Skin epidermis (tissue), 12 donors: ENCODE measurements around the gene XG.
A peak's percentile ranks its signal among the peaks of the same experiment; 100 is the strongest.
"Not testable (repeated sequence)": the region's sequence is repeated elsewhere in the genome, so short reads cannot be mapped to it uniquely, and the experiment has no call there.

Experiments
- H3K27ac ChIP-seq, 21 experiments: fragments of 200-600 bp; sonication (generic) in 11 of 21; one replicate each; pipeline ENCODE4 v1.5.0; 2020; ENCODE audit warnings: mild to moderate bottlenecking in 3 of 21, inconsistent platforms in 2 of 21, moderate library complexity in 2 of 21
- H3K4me3 ChIP-seq, 7 experiments: fragments of 200-600 bp; sonication (generic) in 2 of 7; one replicate each; pipeline ENCODE4 v1.5.0; 2020; ENCODE audit warnings: inconsistent platforms in 2 of 7, mild to moderate bottlenecking in 2 of 7, moderate library complexity in 1 of 7

XG gene

DNA sequence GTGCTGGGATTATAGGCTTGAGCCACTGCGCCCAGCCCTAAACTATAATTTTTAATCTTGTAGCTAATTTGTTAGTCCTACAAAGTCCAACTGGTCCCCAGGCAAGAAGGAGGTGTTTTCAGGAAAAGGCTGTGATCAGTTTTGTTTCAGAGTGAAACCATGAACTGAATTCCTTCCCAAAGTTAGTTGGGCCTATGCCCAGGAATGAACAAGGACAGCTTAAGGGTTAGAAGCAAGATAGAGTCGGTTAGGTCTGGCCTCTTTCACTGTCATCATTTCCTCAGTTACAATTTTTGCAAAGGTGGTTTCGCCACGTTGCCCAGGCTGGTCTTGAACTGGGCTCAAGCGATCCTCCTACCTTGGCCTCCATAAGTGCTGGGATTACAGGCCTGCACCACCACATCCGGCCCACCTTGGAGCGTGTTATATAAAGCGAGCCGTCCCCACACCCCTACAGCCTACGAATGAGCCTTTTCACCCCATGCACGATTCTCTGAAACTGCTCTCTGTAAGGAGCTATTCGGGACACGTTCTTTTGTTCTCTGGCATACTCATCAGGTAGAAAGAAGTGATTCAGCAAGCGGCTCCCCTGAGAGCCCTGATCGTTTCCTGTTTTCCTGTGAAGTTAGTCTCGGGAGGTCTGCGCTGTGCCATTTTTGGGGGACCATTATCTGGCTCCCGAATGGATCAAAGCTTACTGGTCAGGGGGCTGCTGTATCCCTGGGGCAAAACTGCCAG is 52.4 kb downstream of the XG start:
- H3K4me3 ChIP-seq, result not testable (repeated sequence)
- H3K27ac ChIP-seq, result peak overlapping the region in 10 of 21 experiments; percentile 13 to 61 (median 49)

GRCh38 chrX:2804858-2805257 is 53.0 kb downstream of the XG start:
- H3K27ac ChIP-seq, result peak overlapping the region in 13 of 21 experiments; percentile 11 to 61 (median 48)
- H3K4me3 ChIP-seq, result not testable (repeated sequence)

DNA sequence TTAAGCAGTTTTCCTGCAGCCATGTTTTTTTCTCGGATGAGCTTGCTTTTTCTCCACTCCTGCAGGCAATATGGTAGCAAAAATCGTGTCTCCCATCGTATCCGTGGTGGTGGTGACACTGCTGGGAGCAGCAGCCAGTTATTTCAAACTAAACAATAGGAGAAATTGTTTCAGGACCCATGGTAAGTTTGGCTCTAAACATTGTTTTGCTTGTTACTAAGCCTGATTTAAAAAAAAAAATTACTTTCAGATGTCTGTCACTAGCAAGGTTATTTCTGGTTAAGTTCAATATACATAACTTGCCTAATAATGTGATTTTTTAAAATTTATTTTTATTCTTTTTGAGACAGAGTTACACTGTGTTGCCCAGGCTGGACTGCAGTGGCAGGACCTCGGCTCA is 59.4 kb downstream of the XG start:
- peak overlapping the region in 1 of 21 experiments; percentile 14 for H3K27ac ChIP-seq
- H3K4me3 ChIP-seq, result no peak overlapping the region

GRCh38 chrX:2812161-2812907 is 60.5 kb downstream of the XG start:
- not testable (repeated sequence) for H3K4me3 ChIP-seq
- peak overlapping the region in 3 of 21 experiments; percentile 28 to 43 (median 38) for H3K27ac ChIP-seq

- Histone ChIP-seq H3K4me3 (no peak overlapping the region), H3K27ac (no peak overlapping the region)
Observed at GRCh38 chrX:2817036-2817435, 65.2 kb downstream of the XG start.

DNA sequence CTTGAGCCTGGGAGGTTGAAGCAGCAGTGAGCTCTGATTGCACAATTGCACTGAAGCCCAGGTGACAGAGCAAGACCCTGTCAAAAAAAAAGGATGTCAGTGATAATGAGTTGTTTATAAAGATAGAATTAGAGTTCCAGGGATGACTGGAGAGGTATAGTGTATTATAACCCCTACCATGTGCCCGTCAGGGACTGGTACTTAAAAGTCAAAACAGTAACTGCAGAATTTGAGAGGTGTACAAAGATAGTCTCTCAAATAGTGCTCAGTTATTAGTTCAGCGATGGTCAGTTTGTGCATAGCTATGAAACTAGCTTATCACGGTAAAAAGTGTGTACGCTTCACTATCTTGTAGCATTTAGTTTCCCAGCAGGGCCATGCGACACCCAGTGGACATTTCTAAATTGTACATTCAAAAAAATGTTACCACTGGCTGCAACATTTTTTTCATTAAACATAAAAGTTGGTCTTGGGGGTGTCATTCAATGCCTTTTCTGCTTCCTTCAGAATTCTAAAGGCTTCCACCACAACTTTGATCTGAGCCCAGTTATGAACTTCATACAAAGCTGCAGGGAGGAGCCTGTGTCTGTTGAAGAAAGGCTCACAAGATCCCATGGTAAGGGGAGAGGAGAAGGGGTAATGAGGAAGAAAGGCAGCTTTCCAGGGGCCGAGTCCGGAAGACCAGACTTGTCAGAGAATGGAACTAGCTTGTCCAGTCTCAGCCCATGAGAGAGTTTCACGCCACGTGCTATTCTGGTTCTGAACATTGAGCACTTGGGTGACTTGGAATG is 67.7 kb downstream of the XG start:
- Histone ChIP-seq H3K4me3 (no peak overlapping the region), H3K27ac (no peak overlapping the region)

GRCh38 chrX:2820136-2820771 is 68.4 kb downstream of the XG start:
- H3K4me3 ChIP-seq, result no peak overlapping the region
- H3K27ac ChIP-seq, result no peak overlapping the region

GRCh38 chrX:2823795-2824386 is 72.1 kb downstream of the XG start:
- H3K27ac ChIP-seq, result no peak overlapping the region
- H3K4me3 ChIP-seq, result no peak overlapping the region

- Histone ChIP-seq H3K27ac (no peak overlapping the region), H3K4me3 (no peak overlapping the region)
Observed at GRCh38 chrX:2824886-2825285, 73.0 kb downstream of the XG start.

DNA sequence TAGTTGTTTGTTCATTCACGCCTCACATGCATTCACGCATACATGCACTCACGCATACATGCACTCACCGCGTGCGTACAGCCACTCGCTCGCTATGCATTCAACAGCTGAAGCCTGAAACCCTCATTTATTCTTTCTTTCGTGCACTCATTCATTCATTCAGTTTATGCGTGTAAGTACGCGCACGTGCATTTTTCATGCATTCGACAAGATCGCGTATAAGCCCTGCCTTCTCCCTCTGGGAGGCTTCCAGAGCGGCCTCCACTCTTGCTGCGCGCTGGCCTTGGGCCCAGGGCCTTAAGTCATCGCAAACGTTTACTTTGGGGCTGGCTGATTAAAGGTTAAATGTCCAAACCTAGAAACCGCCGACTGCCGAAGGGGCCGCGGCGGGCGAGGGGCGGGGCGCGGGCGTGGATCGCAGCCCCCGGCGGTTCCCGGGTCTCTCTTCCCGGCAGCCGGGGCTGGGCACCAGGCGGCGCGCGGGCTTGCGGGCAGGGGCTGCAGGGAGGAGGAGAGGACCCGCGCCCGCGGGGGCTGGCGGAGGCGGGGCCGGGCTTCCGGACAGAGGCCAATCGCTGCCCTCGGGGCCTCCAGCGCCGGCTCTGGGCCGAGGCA is 76.6 kb downstream of the XG start, which contains the start of gene GYG2:
Gene GYG2 (plus strand): TSS at position 587 of the 615 bp plus-strand sequence. CDS start 1,259 bp downstream, outside the sequence.
- Histone ChIP-seq H3K4me3 (peak within 1 kb of the TSS in 6 of 7 experiments; percentile 12 to 28 (median 18)), H3K27ac (peak within 1 kb of the TSS in 1 of 21 experiments; percentile 65)

DNA sequence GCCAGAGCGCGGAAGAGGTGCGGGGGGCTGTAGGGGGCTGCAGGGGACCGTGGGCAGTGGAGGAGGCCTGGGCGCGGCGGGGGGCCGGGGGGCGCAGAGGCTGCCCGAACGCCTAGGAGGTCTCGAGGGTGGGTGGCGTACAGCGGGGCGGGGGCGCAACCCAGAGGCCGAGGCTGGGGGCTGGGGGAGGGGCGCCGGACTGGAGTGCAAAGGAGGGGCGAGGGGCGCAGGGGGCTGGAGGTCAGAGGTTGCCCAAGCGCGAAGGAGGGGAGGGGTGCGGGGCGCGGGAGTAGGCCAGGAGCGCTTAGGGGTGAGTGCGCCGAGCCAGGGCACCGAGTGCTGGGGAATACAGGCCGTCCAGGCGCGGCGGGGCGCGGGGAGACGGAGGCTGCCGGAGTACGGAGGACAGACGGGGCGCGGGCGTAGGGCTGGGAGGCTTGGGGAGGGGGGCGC is 77.1 kb downstream of the XG start:
- H3K4me3 ChIP-seq, result peak overlapping the region in 6 of 7 experiments; percentile 12 to 28 (median 18)

GRCh38 chrX:2829469-2830246 is 77.8 kb downstream of the XG start:
- Histone ChIP-seq H3K27ac (peak overlapping the region in 1 of 21 experiments; percentile 65), H3K4me3 (peak overlapping the region in 5 of 7 experiments; percentile 12 to 28 (median 19))

More for the DNA sequence above, 77.1 kb downstream of the XG start:
- H3K27ac ChIP-seq, result peak overlapping the region in 1 of 21 experiments; percentile 65

- Histone ChIP-seq H3K4me3 (no peak overlapping the region), H3K27ac (no peak overlapping the region)
Observed at GRCh38 chrX:2831471-2832228, 79.8 kb downstream of the XG start.

DNA sequence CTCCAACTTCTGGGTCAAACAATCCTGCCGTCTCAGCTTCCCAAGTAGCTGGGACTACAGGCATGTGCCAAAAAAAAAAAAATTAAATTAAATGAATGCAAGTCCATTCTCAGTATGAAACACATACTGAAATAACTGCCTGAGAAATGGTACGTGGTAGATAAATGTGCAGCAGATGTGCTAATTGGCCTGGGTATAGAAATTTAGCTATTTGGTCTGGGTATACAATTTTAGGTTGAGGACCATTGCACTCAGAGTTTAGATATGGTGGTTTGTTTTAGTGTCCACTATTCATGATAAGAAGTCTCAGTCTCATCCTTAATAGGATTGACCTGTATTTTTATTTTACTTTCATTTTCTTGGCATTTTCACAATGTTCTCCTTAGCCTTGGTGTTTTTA is 86.1 kb downstream of the XG start:
- H3K4me3 ChIP-seq, result no peak overlapping the region
- H3K27ac ChIP-seq, result no peak overlapping the region

GRCh38 chrX:2840961-2841360 is 89.1 kb downstream of the XG start:
- Histone ChIP-seq H3K4me3 (no peak overlapping the region), H3K27ac (no peak overlapping the region)

- H3K27ac ChIP-seq, result no peak overlapping the region
- H3K4me3 ChIP-seq, result no peak overlapping the region
Observed at GRCh38 chrX:2841537-2841936, 89.7 kb downstream of the XG start.

GRCh38 chrX:2846992-2847391 is 95.2 kb downstream of the XG start:
- H3K4me3 ChIP-seq, result no peak overlapping the region
- H3K27ac ChIP-seq, result no peak overlapping the region
